WTC11 (cell line): ENCODE results near the gene OXSR1. TPM values are rescaled to one million over a fixed set of nuclear protein-coding genes. Genes with fewer than 3 reads are reported as not detected.

Experiments
- ATAC-seq: fragments of 200-7000 bp; cut with Tn5 transposase; 2 replicates; pipeline ENCODE4 v1.10.0; 2021; ENCODE audit warnings: mild to moderate bottlenecking, moderate library complexity
- CTCF ChIA-PET: fragments of 300-600 bp; sonication (Branson Sonifier 250); formaldehyde crosslinking; loops from one replicate; lab custom pipeline; 2021; ENCODE audit warnings: antibody characterized with exemption; lab: Charles Lee
- POLR2A ChIA-PET: fragments of 350-600 bp; sonication (Branson Sonifier 250); formaldehyde crosslinking; loops from one replicate; lab custom pipeline; 2021; ENCODE audit warnings: antibody characterized with exemption; lab: Charles Lee
- DNase-seq: peaks from one replicate; pipeline ENCODE4 v3.0.0; 2021; ENCODE audit warnings: low spot score
- H3K27ac Mint-ChIP-seq: 2 replicates; pipeline ENCODE4 v1.8.0; 2021; ENCODE audit warnings: mixed read lengths
- H3K27me3 Mint-ChIP-seq: 2 replicates; pipeline ENCODE4 v1.8.0; 2021; ENCODE audit warnings: low read depth, mild to moderate bottlenecking, moderate library complexity, mixed read lengths
- H3K36me3 Mint-ChIP-seq: 2 replicates; pipeline ENCODE4 v1.8.0; 2021; ENCODE audit warnings: mixed read lengths
- H3K4me1 Mint-ChIP-seq: 2 replicates; pipeline ENCODE4 v1.8.0; 2022; ENCODE audit warnings: mixed read lengths
- H3K4me3 Mint-ChIP-seq: 2 replicates; pipeline ENCODE4 v1.8.0; 2021; ENCODE audit warnings: mild to moderate bottlenecking, moderate library complexity, mixed read lengths
- H3K9me3 Mint-ChIP-seq: 2 replicates; pipeline ENCODE4 v1.8.0; 2021; ENCODE audit warnings: mixed read lengths
- CREM ChIP-seq: sonication (generic); formaldehyde crosslinking; IDR thresholded peaks from 2 replicates; pipeline ENCODE4 v1.8.1; 2022; ENCODE audit warnings: mild to moderate bottlenecking, missing genetic modification reagents, moderate library complexity
- CTCF ChIP-seq: fragments of 200-600 bp; IDR thresholded peaks from 2 replicates; pipeline ENCODE4 v1.8.0; 2022; ENCODE audit warnings: antibody characterized with exemption
- ELF4 ChIP-seq: sonication (generic); formaldehyde crosslinking; IDR thresholded peaks from 2 replicates; pipeline ENCODE4 v1.8.1; 2022; ENCODE audit warnings: low read depth, mild to moderate bottlenecking, moderate library complexity, missing genetic modification reagents
- GTF2I ChIP-seq: fragments of 250-450 bp; sonication (Bioruptor Pico); conservative IDR thresholded peaks from 2 replicates; pipeline ENCODE4 v1.4.0; 2021; ENCODE audit warnings: mild to moderate bottlenecking
- MLX ChIP-seq: sonication (generic); formaldehyde crosslinking; IDR thresholded peaks from 2 replicates; pipeline ENCODE4 v1.8.1; 2023; ENCODE audit warnings: mild to moderate bottlenecking, missing genetic modification reagents, moderate library complexity
- OVOL2 ChIP-seq: fragments of 250-450 bp; sonication (Bioruptor Pico); IDR thresholded peaks from 2 replicates; pipeline ENCODE4 v1.9.0; 2021; ENCODE audit warnings: mild to moderate bottlenecking, borderline replicate concordance
- PRDM15 ChIP-seq: sonication (generic); formaldehyde crosslinking; IDR thresholded peaks from 2 replicates; pipeline ENCODE4 v1.8.0; 2022; ENCODE audit warnings: missing genetic modification reagents
- RORB ChIP-seq: fragments of 250-450 bp; sonication (Bioruptor Pico); IDR thresholded peaks from 2 replicates; pipeline ENCODE4 v1.9.0; 2021; ENCODE audit warnings: mild to moderate bottlenecking
- ZNF121 ChIP-seq: sonication (generic); formaldehyde crosslinking; IDR thresholded peaks from 2 replicates; pipeline ENCODE4 v1.8.0; 2023; ENCODE audit warnings: missing genetic modification reagents
- ZNF232 ChIP-seq: sonication (generic); formaldehyde crosslinking; IDR thresholded peaks from 2 replicates; pipeline ENCODE4 v1.8.0; 2022; ENCODE audit warnings: mild to moderate bottlenecking, missing genetic modification reagents
- ZNF281 ChIP-seq: sonication (generic); formaldehyde crosslinking; IDR thresholded peaks from 2 replicates; pipeline ENCODE4 v1.8.0; 2023; ENCODE audit warnings: mild to moderate bottlenecking, missing genetic modification reagents
- total RNA-seq: library from RNA; stranded (reverse); gene quantifications from 3 replicates; pipeline ENCODE4 v1.2.3, GENCODE V29; 2021

The OXSR1 gene
- total RNA-seq, 1 experiment from 2014 or later: 50.6 TPM

GRCh38 chr3:38131621-38132369 lies 33.5 kb upstream of the OXSR1 start:
- no peak overlapping the region for H3K27ac Mint-ChIP-seq
- no peaks in the 10 kb centered on the region for H3K9me3 Mint-ChIP-seq
- peaks cover 43% of the 10 kb centered on the region for H3K36me3 Mint-ChIP-seq
- H3K27me3 Mint-ChIP-seq: no peaks in the 10 kb centered on the region
- peak; percentile 62 for TF ChIP-seq CTCF
- TF ChIP-seq ZNF281 (CRISPR knock-in tag): no peak
- H3K4me3 Mint-ChIP-seq: no peak overlapping the region
- POLR2A ChIA-PET: no interaction called here
- CTCF ChIA-PET: interaction anchor here (0.8 to 1.1 kb wide), 2 partner anchors 15 to 30 kb away, joined by 3 read pairs; no protein-coding TSS in a partner anchor
- ATAC-seq (peak; percentile 90), DNase-seq (peak; percentile 83)
- H3K4me1 Mint-ChIP-seq: peaks cover 16% of the 10 kb centered on the region

GRCh38 chr3:38133209-38133556 lies 32.2 kb upstream of the OXSR1 start:
- H3K4me1 Mint-ChIP-seq: peaks cover 23% of the 10 kb centered on the region
- H3K36me3 Mint-ChIP-seq: peaks cover 31% of the 10 kb centered on the region
- H3K27me3 Mint-ChIP-seq: no peaks in the 10 kb centered on the region
- CTCF ChIA-PET: no interaction called here
- no peak for TF ChIP-seq OVOL2 (CRISPR knock-in tag)
- no peak for TF ChIP-seq CREM (CRISPR knock-in tag)
- no peak for TF ChIP-seq MLX (CRISPR knock-in tag)
- TF ChIP-seq ZNF232 (CRISPR knock-in tag): no peak
- TF ChIP-seq GTF2I (CRISPR knock-in tag): no peak
- TF ChIP-seq ELF4: no peak
- no peak for TF ChIP-seq RORB (CRISPR knock-in tag)
- no peak for TF ChIP-seq PRDM15 (CRISPR knock-in tag)
- no peak for TF ChIP-seq ZNF121
- H3K4me3 Mint-ChIP-seq: no peak overlapping the region
- no peak for ATAC-seq
- no peak overlapping the region for H3K27ac Mint-ChIP-seq
- no peak for DNase-seq
- POLR2A ChIA-PET: no interaction called here
- H3K9me3 Mint-ChIP-seq: no peaks in the 10 kb centered on the region
